ENCODE data around the gene RFX2.
A peak's percentile ranks its signal among the peaks of the same experiment; 100 is the strongest.
"Not testable (repeated sequence)": the region's sequence is repeated elsewhere in the genome, so short reads cannot be mapped to it uniquely, and the experiment has no call there.

RFX2 gene

DNA sequence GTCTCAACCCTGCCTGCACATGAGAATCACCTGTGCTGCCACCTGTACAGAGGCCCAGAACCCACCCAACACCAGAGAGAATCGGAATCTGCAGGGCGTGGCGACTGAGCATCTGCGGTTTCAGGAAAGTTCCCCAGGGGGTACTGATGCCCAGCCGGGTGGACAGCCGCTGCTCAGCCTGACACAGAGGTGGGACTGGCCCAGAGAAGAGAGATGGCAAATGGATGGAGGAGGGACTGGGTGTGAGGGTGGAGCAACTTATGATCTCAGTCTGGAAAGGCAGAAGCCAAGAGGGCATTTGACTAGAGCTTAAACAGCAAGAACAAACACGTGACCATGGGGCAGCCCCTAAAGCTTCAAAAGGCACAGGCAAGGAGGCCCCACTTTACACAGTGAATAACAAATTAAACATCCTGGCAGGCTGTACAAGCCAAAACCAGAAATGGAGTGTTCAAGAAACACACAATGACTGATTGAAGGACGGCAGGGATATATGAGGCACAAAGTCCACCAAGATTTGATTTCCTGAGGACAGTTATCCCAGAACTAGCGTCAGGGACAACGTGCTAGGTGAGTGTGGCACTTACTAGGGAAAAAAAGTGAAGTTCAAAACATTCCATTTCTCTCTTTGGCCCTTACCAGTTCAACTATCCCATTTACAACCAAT is 135.4 kb downstream of the RFX2 start:
- no peak for DNase-seq (ENCODE audit: extremely low read depth in 1 of 2, low read depth in 1 of 2)

DNA sequence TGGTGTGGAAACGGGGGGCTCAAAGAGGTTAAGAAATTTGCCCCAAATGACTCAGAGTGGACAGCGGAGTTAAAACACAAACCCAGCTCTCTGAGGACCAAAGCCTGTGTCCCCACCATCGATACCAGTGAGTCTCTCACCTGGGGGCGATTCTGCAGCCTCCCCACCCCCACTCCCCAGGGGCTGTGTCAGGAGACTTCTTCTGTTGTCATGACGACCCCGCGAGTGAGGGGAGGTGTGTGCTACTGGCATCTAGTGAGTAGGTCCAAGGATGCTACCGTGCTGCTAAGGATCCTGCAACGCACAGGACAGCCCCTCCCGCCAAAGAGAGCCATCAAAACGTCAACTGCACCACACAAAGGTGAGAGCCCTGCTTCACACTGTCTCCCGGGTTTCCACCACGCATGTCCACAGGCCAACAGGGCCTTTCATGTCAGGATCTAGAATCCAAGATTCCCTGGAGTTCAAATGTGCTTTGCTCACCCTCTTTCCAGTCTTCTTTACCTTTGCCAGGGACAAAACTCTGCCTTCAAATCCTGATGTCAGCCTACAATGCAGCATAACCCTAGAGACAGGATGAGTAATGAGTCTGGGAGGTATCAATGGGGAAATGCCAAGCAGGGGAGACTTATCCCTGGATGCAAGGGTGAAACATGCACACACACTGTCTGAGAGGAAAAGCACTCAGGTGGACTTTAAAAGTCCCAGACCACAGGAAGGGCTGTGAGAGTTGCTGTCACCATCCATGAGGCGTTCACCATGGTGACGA is 136.2 kb downstream of the RFX2 start:
- DNase-seq (ENCODE audit: extremely low read depth in 1 of 2, low read depth in 1 of 2) = no peak

DNA sequence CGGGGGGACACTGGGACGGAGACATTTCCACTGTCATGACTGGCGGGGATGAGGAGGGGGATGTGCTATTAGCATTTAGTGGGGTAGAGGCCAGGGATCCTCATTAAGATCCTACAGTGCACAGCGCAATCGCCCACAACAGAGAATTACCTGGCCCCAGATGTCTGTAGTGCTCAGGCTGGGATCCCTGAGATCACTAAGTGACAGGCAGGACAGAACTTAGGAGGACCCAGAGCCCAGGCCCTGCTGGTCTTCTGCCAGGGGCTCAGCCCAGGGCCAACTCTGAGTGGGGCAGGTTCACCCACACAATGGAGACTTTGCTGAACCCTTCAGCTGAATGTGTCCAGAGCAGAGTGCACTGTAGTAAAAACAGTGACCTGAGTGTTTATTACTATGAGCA is 136.9 kb downstream of the RFX2 start:
- DNase-seq (ENCODE audit: extremely low read depth in 1 of 2, low read depth in 1 of 2) = no peak

DNA sequence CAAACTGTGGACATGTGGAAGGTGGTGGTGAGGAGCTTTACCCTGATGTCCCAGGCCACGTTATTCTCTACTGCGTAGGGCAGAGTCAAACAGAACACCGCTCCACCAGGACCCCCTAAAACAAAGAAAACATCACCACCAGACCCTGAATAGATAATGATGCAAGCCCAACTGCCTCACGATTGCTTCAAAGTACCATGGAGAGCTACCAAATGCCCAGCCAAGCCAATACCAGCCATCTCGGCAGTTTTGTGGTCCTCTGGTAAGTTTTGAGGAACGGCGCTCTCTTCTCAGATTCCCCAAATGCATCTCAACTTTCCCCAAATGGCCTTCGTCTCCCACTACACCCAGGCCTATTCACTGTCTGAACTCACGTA is 138.0 kb downstream of the RFX2 start:
- no peak for DNase-seq (ENCODE audit: extremely low read depth in 1 of 2, low read depth in 1 of 2)

DNA sequence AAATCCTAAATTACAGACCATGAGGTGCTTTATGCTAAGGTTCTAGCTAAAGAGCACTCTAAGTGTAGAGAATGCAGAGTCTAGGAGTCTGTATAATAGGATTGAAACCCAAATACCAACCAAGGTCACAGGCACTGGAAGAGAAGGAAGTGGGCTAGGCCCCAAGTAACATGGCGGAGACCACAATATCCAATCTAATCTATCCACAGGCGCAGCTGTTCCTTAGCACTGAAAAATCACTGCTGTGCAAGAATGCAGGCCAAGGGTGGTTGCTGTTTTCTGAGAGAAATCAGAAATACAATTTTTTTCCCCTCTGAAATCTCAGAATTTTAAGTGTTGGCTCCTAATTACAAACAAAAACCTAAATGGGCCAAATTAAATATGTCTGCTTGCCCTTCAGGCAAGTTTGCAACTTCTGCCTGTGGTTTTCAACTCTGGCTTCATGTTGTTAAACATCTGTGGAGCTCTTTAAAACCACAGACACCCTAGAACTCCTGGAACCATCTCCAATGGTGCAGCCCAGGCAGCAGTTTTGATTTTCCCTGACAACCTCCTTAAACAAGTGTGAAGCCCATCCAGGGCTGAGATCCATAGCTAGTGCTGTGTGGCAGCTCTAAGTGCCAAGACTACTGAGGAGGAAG is 138.5 kb downstream of the RFX2 start:
- DNase-seq (ENCODE audit: extremely low read depth in 1 of 2, low read depth in 1 of 2) = no peak

DNA sequence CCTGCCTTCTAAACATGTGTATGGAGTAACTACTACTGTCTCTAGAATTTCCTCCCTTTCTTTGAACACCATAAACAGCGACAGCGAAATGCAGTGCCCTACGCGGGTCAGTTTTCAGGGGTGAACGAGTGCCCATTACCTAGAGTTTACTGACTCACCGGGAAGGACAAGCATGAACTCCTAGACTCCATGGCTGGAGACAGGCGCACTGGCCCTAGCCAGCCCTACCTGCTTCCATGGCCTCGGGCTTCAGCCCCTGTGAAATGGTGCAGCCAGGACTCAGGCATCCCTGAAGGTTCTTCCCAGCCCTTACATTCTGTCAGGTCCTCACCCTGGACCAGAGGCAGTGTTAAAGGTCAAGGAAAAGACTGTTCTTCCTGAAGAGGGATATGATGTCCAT is 140.8 kb downstream of the RFX2 start:
- no peak for DNase-seq (ENCODE audit: extremely low read depth in 1 of 2, low read depth in 1 of 2)

DNA sequence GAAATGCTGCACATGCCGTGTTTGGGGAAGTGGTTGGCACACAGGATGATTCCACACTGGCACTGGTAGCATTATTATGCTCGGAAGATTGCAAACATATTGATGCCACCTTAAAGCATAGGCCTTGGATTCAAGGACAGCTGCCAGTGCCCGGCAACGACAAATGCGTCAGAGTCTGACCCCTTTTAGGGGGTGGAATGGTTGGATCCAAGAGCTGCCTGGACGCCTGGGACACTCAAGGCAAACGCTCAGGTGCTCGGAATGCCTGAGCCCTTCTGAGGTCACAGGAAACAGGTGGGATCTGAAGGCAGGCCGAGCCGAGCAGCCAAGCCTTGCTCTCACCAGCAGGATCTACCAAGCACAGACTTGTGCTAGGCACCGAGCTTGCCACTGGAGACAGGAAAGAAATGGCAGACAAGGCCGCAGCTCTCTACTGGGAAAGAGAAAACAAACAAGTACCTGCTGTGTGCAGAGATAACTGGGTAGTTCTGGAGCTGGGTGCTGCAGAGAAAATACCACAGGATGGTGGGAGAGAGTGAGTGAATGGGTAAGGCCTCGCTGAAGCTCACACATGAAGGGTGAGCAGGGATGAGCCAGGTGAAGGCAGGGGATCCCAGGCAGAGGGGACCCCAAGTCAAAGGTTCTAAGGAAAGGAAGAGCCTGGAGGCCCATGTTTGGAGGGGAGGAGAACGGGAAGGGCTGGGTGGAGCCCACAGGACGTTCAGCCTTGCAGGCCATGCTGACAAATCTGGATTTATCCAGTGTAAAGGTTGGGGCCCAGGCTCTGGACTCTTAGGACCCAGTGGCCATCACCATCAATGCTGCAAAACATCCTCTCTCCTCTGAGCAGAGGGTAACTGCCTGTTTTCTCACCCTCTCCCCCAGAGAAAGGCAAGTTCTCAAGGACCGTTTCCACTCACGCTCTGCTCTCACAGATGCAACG is 141.6 kb downstream of the RFX2 start:
- DNase-seq (ENCODE audit: extremely low read depth in 1 of 2, low read depth in 1 of 2) = no peak

DNA sequence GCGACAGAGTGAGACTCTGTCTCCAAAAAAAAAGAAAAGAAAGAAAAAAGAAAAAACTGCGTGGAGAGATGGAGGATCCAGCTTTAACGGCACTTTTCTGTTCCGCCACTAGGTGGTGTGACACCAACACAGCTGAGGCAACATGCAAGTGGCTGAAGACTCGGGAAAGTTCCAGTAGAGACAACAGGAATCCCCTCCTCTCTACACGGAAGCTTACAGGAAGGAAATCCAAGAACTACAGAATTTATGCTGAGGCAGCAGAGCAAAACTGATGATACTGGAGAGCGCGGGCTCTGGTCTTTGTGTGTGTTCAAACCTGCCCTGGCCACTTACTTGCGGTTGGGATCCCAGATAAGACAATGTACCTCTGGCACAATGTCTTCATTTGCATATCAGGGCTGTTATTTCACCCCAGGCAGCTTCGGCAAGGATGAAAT is 142.3 kb downstream of the RFX2 start:
- peak in 1 of 2 donors; percentile 41 for DNase-seq (ENCODE audit: extremely low read depth in 1 of 2, low read depth in 1 of 2)

DNA sequence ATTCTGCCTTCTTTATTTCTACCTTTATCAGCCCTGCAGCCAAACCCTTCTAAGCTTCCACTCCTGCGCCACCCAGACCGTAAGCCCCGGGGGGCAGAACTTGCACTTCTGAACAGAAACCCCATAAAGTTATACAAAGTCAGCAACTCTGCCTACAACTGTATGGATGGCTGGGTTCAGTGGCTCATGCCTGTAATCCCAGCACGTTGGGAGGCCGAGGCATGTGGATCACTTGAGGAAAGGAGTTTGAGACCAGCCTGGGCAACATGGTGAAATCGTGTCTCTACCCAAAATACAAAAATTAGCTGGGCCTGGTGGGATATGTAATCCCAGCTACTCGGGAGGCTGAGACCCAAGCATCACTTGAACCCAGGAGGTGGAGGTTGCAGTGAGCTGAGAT is 142.7 kb downstream of the RFX2 start:
- DNase-seq (ENCODE audit: extremely low read depth in 1 of 2, low read depth in 1 of 2) = no peak

DNA sequence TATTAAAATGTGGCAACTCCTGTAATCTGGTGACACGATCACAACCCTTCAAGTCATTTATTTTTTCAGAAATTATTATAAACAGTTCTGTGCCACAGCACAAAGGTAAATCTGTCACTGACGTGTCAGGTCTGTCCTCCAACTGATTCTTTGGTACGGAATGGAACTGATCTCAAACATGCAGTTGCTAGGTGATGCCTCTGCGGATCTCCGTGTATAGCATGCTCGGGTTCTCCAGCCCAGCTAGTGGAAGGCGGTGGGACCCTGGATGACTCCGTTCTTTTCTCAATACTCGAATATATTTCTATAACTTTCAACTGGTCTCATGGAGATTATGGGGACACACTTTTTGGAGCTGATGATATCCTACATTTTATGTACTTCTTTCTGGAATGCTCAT is 143.4 kb downstream of the RFX2 start:
- no peak for DNase-seq (ENCODE audit: extremely low read depth in 1 of 2, low read depth in 1 of 2)

DNA sequence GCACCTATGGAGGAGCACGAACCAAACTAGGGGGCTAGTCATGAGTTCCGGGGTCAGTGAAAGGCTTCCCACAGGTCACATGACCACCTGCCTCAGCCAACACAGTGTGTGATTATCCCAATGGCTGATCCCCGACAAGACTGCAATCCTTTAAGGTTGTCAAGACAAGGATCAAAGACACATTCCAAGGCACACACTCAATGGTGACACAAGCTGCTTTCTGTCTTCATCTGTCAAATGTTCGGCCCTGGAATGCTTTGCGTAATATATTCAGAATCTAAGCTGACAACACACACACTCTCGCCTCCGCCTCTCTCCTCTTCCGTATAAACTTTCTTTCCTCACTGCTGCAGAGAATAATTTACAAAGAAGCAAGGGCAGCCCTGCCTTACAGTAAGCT is 144.1 kb downstream of the RFX2 start:
- no peak for DNase-seq (ENCODE audit: extremely low read depth in 1 of 2, low read depth in 1 of 2)

DNA sequence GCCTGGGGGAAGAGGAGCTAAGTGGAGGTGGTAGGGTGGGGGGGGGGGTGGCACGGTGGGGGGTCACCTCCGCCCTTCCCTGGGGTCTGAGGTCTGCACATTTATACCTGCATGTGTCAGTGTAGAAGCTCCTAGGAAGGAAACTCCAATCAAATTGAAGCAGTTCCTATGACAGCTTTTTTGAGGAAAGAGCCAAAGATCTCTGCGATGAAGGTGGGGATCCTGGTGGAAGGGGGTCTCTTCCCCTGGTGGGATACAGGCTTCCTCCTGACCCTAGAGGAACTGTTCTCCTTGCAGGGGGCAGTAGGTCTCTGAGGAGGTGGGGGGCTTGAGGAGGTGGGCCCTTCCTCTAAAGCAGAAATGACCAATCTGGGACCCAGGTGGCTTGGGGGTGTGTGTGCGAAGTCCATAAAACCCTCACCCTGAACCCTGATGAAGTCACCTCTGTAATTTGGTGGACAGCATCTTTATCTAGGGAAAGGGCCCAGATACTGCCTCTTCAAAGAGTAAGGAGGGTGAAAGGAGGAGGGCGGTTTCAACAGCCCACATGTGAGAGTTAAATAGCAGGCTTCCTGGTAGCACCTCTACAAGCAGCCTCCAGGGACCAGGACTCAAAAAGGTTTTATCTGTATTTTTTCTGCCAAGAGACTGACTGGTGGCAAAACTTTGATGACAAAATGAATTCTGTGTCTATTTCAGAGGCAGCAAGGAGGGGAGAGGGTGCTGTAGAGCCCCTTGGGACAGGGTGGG is 145.3 kb downstream of the RFX2 start:
- no peak for DNase-seq (ENCODE audit: extremely low read depth in 1 of 2, low read depth in 1 of 2)

DNA sequence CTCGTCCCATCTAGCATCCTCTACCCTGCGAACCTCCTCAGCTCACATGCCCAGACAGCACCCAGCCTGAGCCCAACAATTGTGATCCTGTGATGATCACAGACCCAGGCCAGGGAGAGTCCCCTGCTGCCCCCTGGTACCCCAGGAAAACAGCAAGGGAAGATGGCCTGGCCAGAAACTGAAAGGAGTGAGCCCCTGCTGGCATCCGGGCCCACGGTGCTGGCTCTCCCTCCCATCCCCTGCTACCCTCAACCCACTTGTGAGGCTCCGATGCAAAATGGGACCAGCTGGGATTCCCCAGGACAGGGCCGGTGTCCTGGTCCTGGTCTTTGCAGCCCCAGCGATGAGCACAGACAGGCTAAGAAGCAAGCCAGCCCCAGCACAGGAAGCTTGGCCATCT is 146.4 kb downstream of the RFX2 start:
- DNase-seq (ENCODE audit: extremely low read depth in 1 of 2, low read depth in 1 of 2) = no peak

DNA sequence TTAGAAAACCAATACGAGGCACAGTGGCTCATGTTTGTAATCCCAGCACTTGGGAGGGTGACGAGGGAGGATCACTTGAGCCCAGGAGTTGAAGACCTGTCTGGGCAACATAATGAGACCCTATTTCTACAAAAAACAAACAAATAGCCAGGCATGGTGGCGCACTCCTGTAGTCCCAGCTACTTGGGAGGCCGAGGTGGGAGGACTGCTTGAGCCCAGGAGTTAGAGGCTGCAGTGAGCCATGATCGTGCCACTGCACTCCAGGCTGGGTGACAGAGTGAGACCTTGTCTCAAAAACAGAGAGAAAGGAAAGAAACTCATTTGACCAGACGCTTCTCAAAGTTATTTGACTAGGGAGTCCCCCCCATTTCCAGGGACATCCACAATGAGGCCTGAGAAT is 147.0 kb downstream of the RFX2 start:
- not testable (repeated sequence) for DNase-seq (ENCODE audit: extremely low read depth in 1 of 2, low read depth in 1 of 2)

DNA sequence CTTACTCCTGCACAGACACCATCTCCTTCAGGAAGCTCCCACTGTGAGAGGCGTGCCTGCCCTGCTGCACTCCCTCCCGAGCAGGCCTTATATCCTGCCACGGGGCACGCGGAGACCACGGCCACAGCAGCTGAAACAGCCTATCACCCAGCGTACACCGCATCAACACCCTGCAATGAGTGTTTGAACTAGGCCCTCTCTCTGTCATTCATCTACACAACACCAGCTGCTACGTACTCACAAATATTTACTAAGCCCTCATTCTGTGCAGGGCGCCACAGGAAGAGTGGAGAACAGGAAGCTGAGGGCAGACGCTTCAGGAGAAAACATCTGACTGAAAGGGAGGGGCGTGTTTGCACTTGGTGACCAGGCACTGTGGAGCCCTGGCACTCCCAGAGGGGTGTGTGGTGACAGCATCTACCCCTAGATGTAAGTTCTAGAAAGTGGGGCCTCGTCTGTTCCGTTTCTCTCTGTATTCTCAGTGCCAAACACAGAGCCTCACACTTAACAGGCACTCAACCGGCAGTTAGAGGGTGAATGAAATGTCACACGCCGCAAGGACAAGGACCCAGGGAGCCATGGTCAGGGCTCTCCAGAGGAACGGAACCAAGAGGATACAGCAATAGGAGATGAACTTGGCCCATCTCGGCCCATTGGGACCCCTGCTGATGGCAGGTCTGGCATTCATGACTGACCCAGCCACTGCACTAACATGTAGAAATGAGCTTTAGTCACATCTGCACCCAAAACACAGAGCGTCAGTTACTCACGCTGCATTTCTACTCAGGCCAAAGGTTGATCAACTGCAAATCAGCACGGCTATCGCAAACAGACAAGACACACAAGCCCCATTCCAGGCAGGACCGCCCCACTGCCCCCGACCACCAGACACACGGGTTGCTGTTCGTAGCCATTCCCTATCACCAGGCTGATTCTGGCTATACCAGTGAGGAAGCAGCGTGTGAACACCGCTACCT is 148.0 kb downstream of the RFX2 start:
- DNase-seq (ENCODE audit: extremely low read depth in 1 of 2, low read depth in 1 of 2) = peak; percentile 43 to 57

DNA sequence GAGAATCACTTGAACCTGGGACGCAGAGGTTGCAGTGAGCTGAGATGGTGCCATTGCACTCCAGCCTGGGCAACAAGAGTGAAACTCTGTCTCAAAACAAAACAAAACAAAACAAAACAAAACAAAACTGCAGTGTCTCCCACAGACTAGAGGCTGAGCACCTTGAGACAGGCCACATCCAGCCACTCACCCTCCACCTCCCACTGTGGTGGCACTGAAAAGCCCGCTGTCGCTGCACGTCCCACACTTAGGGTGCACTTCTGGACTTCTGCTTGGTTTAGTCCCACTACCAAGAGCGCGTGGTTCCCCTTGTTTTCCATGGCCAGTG is 148.7 kb downstream of the RFX2 start:
- not testable (repeated sequence) for DNase-seq (ENCODE audit: extremely low read depth in 1 of 2, low read depth in 1 of 2)

DNA sequence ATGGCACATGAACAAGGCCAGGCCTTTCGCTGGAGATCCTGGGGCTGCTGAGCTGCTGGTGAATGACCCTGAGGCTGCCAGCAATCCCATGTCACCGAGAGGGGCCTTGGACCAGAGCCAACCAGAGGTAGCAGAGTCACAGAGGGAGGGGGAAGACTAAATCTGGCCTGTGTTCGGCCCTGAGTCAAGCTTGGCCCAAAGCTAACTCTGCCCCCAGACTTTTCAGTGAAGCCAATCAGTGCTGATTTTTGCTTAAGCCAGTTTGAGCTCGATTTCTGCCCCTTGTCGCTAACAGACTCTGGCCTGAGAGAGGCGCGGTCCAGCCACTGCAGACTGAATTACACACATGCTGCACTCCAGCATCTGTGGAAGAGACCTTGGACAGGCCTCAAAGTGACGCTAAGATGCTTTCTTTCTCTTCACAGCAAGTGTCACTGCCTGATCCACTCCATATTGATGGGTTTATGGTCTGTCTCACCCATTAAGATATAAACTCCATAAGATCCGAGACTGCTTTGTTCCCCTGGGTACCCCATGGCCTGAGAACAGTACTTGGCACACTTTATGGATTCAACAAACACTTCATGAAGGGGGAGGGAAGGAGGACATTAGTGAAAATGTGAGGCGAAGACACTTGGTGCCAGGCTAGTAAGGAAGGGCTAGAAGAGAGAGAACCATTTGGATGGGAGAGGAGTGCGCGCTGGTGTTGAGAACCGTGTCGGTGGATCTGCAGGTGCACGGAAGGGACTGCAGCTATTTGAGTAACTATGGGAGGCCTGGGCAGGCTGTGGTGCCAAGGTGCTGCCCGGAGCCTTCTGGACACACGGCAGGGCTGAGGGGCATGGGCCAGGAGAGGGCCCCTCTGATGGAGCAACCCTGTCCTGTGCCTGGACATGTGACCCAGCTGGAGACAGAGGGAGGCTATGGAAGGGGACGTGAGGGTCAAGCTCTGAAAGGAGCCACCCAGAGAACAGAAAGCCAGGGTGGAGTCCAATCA is 150.0 kb downstream of the RFX2 start:
- DNase-seq (ENCODE audit: extremely low read depth in 1 of 2, low read depth in 1 of 2) = no peak
